GM23338 (cell line): ENCODE data around the gene METTL2B. TPM values are rescaled to one million over a fixed set of nuclear protein-coding genes. Genes with fewer than 3 reads are reported as not detected.
"Not testable (repeated sequence)": the region's sequence is repeated elsewhere in the genome, so short reads cannot be mapped to it uniquely, and the experiment has no call there.

Experiments
- ATAC-seq: fragments of 200-7000 bp; cut with Tn5 transposase; 3 replicates; pipeline ENCODE4 v1.9.1; 2020
- DNase-seq: peaks from one replicate; pipeline ENCODE4 v3.0.0-alpha.2; 2015; ENCODE audit warnings: low spot score
- H2AFZ ChIP-seq: fragments of 200-600 bp; sonication (generic); 2 replicates; pipeline ENCODE4 v1.8.0; 2016; ENCODE audit warnings: antibody characterized with exemption, mild to moderate bottlenecking, moderate library complexity
- H3F3A ChIP-seq: fragments of 200-600 bp; sonication (generic); replicated peaks from 2 replicates; pipeline ENCODE4 v1.8.0; 2017; ENCODE audit warnings: antibody characterized with exemption, mixed run types, low read depth
- H3K27ac ChIP-seq: fragments of 200-600 bp; sonication (generic); 2 replicates; pipeline ENCODE4 v1.6.1; 2016; ENCODE audit warnings: low read depth
- H3K27me3 ChIP-seq: fragments of 200-600 bp; sonication (generic); 2 replicates; pipeline ENCODE4 v1.8.0; 2016; ENCODE audit warnings: mild to moderate bottlenecking, mixed run types, moderate library complexity; ENCODE audit not compliant: insufficient read depth
- H3K36me3 ChIP-seq: fragments of 200-600 bp; sonication (generic); 2 replicates; pipeline ENCODE4 v1.8.0; 2016; ENCODE audit warnings: mild to moderate bottlenecking; ENCODE audit not compliant: insufficient read depth
- H3K4me1 ChIP-seq: fragments of 200-600 bp; sonication (generic); 2 replicates; pipeline ENCODE4 v1.8.0; 2016; ENCODE audit warnings: mild to moderate bottlenecking, moderate library complexity; ENCODE audit not compliant: insufficient read depth
- H3K4me2 ChIP-seq: fragments of 200-600 bp; sonication (generic); 2 replicates; pipeline ENCODE4 v1.7.1; 2017; ENCODE audit warnings: mixed run types
- H3K4me3 ChIP-seq: fragments of 200-600 bp; sonication (generic); 2 replicates; pipeline ENCODE4 v1.6.1; 2016; ENCODE audit warnings: mixed run types
- H3K79me2 ChIP-seq: fragments of 200-600 bp; sonication (generic); replicated peaks from 2 replicates; pipeline ENCODE4 v1.8.0; 2017; ENCODE audit warnings: mild to moderate bottlenecking; ENCODE audit not compliant: insufficient read depth
- H3K9me2 ChIP-seq: fragments of 200-600 bp; sonication (generic); 2 replicates; pipeline ENCODE4 v1.8.0; 2017; ENCODE audit not compliant: insufficient read depth
- H4K20me1 ChIP-seq: fragments of 200-600 bp; sonication (generic); replicated peaks from 2 replicates; pipeline ENCODE4 v1.8.0; 2017; ENCODE audit warnings: mild to moderate bottlenecking; ENCODE audit not compliant: insufficient read depth
- H3K27ac Mint-ChIP-seq: 2 replicates; pipeline ENCODE4 v1.8.0; 2020; ENCODE audit warnings: inconsistent platforms, mild to moderate bottlenecking, moderate library complexity, mixed read lengths
- H3K27me3 Mint-ChIP-seq: 3 replicates; pipeline ENCODE4 v1.8.0; 2022; ENCODE audit warnings: low read depth, mild to moderate bottlenecking, moderate library complexity, mixed read lengths, inconsistent platforms; ENCODE audit not compliant: insufficient read depth, poor library complexity
- H3K36me3 Mint-ChIP-seq: 3 replicates; pipeline ENCODE4 v1.8.0; 2021; ENCODE audit warnings: low read depth, mild to moderate bottlenecking, inconsistent platforms, moderate library complexity, mixed read lengths
- H3K4me1 Mint-ChIP-seq: 3 replicates; pipeline ENCODE4 v1.8.0; 2020; ENCODE audit warnings: mild to moderate bottlenecking, inconsistent platforms, mixed read lengths
- H3K4me3 Mint-ChIP-seq: 3 replicates; pipeline ENCODE4 v1.8.0; 2021; ENCODE audit warnings: moderate library complexity, mild to moderate bottlenecking, inconsistent platforms, mixed read lengths
- H3K9me3 Mint-ChIP-seq: 3 replicates; pipeline ENCODE4 v1.8.0; 2020; ENCODE audit warnings: moderate library complexity, mild to moderate bottlenecking, inconsistent platforms, mixed read lengths
- CREB1 ChIP-seq: fragments of 250-450 bp; sonication (Bioruptor Pico); IDR thresholded peaks from 2 replicates; pipeline ENCODE4 v1.5.0; 2020; ENCODE audit warnings: low read depth, mild to moderate bottlenecking, moderate library complexity
- POLR2AphosphoS5 ChIP-seq: IDR thresholded peaks from 2 replicates; pipeline ENCODE4 v1.6.1; 2016; ENCODE audit warnings: antibody characterized with exemption, low read depth
- long read RNA-seq: library from polyadenylated mRNA; unstranded; transcript quantifications from one replicate; pipeline ENCODE4 v2.0.0, GENCODE V29; 2020; ENCODE audit not compliant: unreplicated experiment
- polyA plus RNA-seq: library from polyadenylated mRNA; unstranded; fragments of >200 nt; fragmentation: Nextera tagmentation; extraction: Ambion mirVana; gene quantifications from 2 replicates; pipeline ENCODE4 v1.2.1, GENCODE V29; 2016
- total RNA-seq: library from RNA; depleted of rRNA; stranded (reverse); fragments of >200 nt; shearing (Covaris generic); gene quantifications from 2 replicates; pipeline ENCODE4 v1.2.3, GENCODE V29; 2014; rRNA removed
- TF ChIP-seq, protein P1 (sequence below): IDR thresholded peaks from 2 replicates; pipeline ENCODE4 v1.6.1; 2016; ENCODE audit warnings: antibody characterized with exemption
- TF ChIP-seq, protein P2 (sequence below), 2 experiments: fragments of 200-600 bp in 1 of 2; sonication (generic) in 1 of 2; conservative IDR thresholded peaks; 2 replicates each; pipeline versions ENCODE4 v1.5.1 to v1.6.1; 2016 to 2017; ENCODE audit warnings: antibody characterized with exemption in 2 of 2, low read depth in 2 of 2, mild to moderate bottlenecking in 2 of 2, moderate library complexity in 1 of 2

Gene METTL2B, protein sequence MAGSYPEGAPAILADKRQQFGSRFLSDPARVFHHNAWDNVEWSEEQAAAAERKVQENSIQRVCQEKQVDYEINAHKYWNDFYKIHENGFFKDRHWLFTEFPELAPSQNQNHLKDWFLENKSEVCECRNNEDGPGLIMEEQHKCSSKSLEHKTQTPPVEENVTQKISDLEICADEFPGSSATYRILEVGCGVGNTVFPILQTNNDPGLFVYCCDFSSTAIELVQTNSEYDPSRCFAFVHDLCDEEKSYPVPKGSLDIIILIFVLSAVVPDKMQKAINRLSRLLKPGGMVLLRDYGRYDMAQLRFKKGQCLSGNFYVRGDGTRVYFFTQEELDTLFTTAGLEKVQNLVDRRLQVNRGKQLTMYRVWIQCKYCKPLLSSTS
- 48.3 and 72.0 TPM in 2 replicates for total RNA-seq
- 21.2 and 24.0 TPM in 2 replicates for polyA plus RNA-seq
- long read RNA-seq, transcript METTL2B-201 (9 exons, 2,182 nt), result major isoform, 25 of 34 reads
- long read RNA-seq, partial matches to known transcripts, result 1 of 34 reads
- long read RNA-seq, other reads (novel, unspliced or antisense), result 7 of 34 reads

DNA sequence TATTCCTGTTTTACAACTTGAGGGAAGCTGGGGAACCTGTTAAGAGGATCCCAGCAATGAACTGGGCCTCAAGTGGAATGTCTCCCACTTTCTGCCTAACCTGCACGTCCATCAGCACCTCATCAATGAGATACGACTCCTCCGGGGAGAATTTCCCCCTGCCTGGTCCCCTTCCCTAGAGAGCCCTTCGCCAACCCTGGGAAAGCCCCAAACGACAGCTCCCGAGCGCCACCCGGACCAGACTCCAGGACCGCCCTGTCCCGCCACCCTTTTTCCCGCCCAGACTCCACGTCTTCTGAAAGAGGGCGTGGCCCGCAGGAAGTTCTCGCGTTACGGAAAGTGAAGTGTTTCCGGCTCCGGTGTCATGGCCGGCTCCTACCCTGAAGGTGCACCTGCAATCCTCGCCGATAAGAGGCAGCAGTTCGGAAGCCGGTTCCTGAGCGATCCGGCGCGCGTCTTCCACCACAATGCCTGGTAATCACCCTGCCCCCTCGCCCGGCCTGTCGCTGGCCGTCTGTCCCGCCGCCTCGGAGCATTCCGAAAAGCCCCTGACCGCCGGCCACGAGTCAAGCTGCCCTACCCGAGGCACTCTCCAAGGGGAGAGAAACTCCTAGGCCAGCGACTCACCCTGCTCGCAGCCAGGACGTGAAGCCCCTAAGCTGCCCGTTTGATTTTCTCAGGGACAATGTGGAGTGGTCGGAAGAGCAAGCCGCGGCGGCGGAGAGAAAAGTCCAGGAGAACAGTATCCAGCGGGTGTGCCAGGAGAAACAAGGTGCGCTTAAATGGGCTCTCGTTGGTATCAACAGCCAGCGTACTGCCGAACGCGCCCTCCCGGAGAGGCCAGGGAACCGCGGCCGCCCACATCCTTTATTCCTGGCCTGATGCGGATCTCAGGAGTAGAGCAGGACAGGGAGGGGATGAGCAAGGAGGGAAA is at the start of gene METTL2B:
Gene METTL2B (plus strand): TSS at position 347 of the 934 bp plus-strand sequence. CDS start 18 bp downstream, at position 365.
- H3K27ac ChIP-seq, result peak within 1 kb of the TSS; percentile 95
- not testable (repeated sequence) for H3K9me3 Mint-ChIP-seq, H3K4me1 ChIP-seq, H3K36me3 ChIP-seq, H3F3A ChIP-seq, H3K9me2 ChIP-seq, H3K27me3 Mint-ChIP-seq, H3K27me3 ChIP-seq
- peak within 1 kb of the TSS; percentile 98 for H3K27ac Mint-ChIP-seq
- TF ChIP-seq, protein P1, sequence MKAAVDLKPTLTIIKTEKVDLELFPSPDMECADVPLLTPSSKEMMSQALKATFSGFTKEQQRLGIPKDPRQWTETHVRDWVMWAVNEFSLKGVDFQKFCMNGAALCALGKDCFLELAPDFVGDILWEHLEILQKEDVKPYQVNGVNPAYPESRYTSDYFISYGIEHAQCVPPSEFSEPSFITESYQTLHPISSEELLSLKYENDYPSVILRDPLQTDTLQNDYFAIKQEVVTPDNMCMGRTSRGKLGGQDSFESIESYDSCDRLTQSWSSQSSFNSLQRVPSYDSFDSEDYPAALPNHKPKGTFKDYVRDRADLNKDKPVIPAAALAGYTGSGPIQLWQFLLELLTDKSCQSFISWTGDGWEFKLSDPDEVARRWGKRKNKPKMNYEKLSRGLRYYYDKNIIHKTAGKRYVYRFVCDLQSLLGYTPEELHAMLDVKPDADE, result peak; percentile 83
- TF ChIP-seq, protein P2, sequence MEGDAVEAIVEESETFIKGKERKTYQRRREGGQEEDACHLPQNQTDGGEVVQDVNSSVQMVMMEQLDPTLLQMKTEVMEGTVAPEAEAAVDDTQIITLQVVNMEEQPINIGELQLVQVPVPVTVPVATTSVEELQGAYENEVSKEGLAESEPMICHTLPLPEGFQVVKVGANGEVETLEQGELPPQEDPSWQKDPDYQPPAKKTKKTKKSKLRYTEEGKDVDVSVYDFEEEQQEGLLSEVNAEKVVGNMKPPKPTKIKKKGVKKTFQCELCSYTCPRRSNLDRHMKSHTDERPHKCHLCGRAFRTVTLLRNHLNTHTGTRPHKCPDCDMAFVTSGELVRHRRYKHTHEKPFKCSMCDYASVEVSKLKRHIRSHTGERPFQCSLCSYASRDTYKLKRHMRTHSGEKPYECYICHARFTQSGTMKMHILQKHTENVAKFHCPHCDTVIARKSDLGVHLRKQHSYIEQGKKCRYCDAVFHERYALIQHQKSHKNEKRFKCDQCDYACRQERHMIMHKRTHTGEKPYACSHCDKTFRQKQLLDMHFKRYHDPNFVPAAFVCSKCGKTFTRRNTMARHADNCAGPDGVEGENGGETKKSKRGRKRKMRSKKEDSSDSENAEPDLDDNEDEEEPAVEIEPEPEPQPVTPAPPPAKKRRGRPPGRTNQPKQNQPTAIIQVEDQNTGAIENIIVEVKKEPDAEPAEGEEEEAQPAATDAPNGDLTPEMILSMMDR (conservative IDR thresholded peaks at IDR 0.05; ENCODE audit: low read depth in 2 of 2), result peak; percentile 23 to 34
- TF ChIP-seq POLR2AphosphoS5 (peak; percentile 83), CREB1 (peak; percentile 49; the same call in 1 of the 2 replicates)
- H4K20me1 ChIP-seq, result peaks cover 14% of the 10 kb centered on the region; the same call in 1 of the 2 replicates
- peaks cover 36% of the 10 kb centered on the region for H3K36me3 Mint-ChIP-seq
- peak within 1 kb of the TSS; percentile 98 for H3K4me3 Mint-ChIP-seq
- peak within 1 kb of the TSS; percentile 100 for H3K4me2 ChIP-seq
- peak within 1 kb of the TSS; percentile 90 for H2AFZ ChIP-seq
- peaks cover 24% of the 10 kb centered on the region for H3K79me2 ChIP-seq
- peaks cover 12% of the 10 kb centered on the region for H3K4me1 Mint-ChIP-seq
- peak; percentile 98 for DNase-seq
- H3K4me3 ChIP-seq, result peak within 1 kb of the TSS; percentile 97
- ATAC-seq, result peak; percentile 93

DNA sequence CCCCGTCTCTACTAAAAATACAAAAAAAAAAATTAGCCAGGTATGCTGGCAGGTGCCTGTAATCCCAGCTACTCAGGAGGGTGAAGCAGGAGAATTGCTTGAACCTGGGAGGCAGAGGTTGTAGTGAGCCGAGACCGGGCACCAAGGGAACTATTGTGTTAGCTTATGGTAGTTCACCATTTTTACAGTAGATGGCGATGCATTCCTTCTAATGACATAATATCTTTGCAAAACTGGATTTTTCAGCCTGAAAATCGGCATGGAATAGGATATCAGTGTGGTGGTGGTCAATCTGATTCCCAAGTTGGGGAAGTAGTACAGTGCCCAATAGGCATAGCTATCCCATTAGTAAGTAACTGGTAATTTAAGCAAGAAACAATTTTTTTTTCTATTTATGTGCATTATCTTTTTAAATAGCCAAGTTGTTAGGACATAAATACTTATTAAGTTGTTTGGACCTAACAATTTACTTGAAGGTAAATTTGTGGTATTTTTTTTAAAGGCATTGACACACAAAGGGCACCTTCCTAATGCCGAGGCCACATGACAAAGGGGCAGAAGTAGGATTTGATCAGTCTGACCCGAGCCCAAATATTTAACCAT is 49.2 kb upstream of the METTL2B start:
- Histone ChIP-seq H4K20me1 (no peaks in the 10 kb centered on the region), H3F3A (no peaks in the 10 kb centered on the region), H3K27ac (no peak overlapping the region), H3K79me2 (no peaks in the 10 kb centered on the region), H3K36me3 (no peaks in the 10 kb centered on the region), H3K4me1 (peaks cover 8% of the 10 kb centered on the region; the same call in 1 of the 2 replicates), H2AFZ (no peak overlapping the region), H3K4me3 (no peak overlapping the region), H3K4me2 (no peak overlapping the region), H3K9me2 (no peaks in the 10 kb centered on the region), H3K27me3 (no peaks in the 10 kb centered on the region)
- H3K4me3 Mint-ChIP-seq, result no peak overlapping the region
- ATAC-seq (peak; percentile 60), DNase-seq (peak; percentile 88)
- peaks cover 5% of the 10 kb centered on the region for H3K27me3 Mint-ChIP-seq
- TF ChIP-seq POLR2AphosphoS5, result no peak
- TF ChIP-seq, protein P2 (conservative IDR thresholded peaks at IDR 0.05; ENCODE audit: low read depth in 2 of 2), result peak; percentile 86 to 92
- no peaks in the 10 kb centered on the region for H3K9me3 Mint-ChIP-seq
- no peak overlapping the region for H3K27ac Mint-ChIP-seq
- no peaks in the 10 kb centered on the region for H3K36me3 Mint-ChIP-seq
- peaks cover 12% of the 10 kb centered on the region for H3K4me1 Mint-ChIP-seq
